SK-N-SH (cell line): ENCODE measurements around the gene C5orf58.

Source experiments
- CTCF ChIP-seq: fragments of 200-600 bp; sonication (generic); IDR thresholded peaks from 2 replicates; pipeline ENCODE4 v1.6.1; 2017; ENCODE audit warnings: antibody characterized with exemption, mild to moderate bottlenecking, moderate library complexity
- EP300 ChIP-seq, 2 experiments: IDR thresholded peaks; 2 replicates each; pipeline versions ENCODE4 v1.4.0 to v1.6.1; 2012; ENCODE audit warnings: borderline replicate concordance in 1 of 2, low read depth in 1 of 2, low read length in 1 of 2
- GATA2 ChIP-seq: sonication (generic); formaldehyde crosslinking; IDR thresholded peaks from 2 replicates; pipeline ENCODE4 v1.5.0; 2020; ENCODE audit warnings: mild to moderate bottlenecking, missing genetic modification reagents
- POLR2AphosphoS5 ChIP-seq: IDR thresholded peaks from 2 replicates; pipeline ENCODE4 v1.6.1; 2012; ENCODE audit warnings: low read depth, low read length
- REST ChIP-seq: IDR thresholded peaks from 2 replicates; pipeline ENCODE4 v1.6.1; 2012; ENCODE audit warnings: mild to moderate bottlenecking, low read depth, low read length, moderate library complexity
- RFX5 ChIP-seq: IDR thresholded peaks from 2 replicates; pipeline ENCODE4 v1.6.1; 2012; ENCODE audit warnings: mild to moderate bottlenecking, improper control_type of control experiment, low read length
- SMC3 ChIP-seq: IDR thresholded peaks from 2 replicates; pipeline ENCODE4 v1.6.1; 2012; ENCODE audit warnings: low read depth, low read length, improper control_type of control experiment

DNA sequence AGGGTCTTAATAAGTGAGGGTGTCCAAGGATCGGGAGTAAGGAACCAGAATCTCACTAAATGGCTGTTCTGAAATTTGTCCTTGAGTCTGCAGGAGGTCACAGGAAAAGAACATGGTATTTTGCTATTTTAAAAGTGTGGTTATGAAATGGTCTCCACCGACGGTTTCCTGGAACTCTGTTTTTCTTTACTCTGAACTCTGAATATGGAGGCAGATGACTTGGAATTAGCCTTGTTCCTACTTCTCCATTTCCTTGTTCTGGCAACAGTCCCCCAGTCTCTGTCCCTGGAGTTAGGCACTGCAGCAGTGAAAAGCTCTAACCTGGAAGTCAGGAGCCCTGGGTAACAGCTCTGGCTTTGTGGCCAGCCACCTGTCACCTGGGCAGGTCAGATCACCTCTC, 46.6 kb upstream of the C5orf58 start:
- TF ChIP-seq EP300 (IDR thresholded peaks at IDR 0.05; ENCODE audit: borderline replicate concordance in 1 of 2, low read depth in 1 of 2, low read length in 1 of 2) (no peak), GATA2 (CRISPR knock-in tag) (no peak), REST (no peak), CTCF (no peak), RFX5 (no peak), SMC3 (no peak), POLR2AphosphoS5 (no peak)
